B cell (primary cell): ENCODE data around the gene STN1.

Experiments used
- CTCF ChIP-seq: fragments of 200-600 bp; IDR thresholded peaks from one replicate; pipeline ENCODE4 v1.8.0; 2022; ENCODE audit warnings: antibody characterized with exemption, mild to moderate bottlenecking
- EZH2 ChIP-seq: IDR thresholded peaks from 2 replicates; pipeline ENCODE4 v1.6.1; 2012; ENCODE audit warnings: borderline replicate concordance, low read depth, mild to moderate bottlenecking, moderate library complexity, low read length; ENCODE audit not compliant: insufficient read depth, poor library complexity, severe bottlenecking

DNA sequence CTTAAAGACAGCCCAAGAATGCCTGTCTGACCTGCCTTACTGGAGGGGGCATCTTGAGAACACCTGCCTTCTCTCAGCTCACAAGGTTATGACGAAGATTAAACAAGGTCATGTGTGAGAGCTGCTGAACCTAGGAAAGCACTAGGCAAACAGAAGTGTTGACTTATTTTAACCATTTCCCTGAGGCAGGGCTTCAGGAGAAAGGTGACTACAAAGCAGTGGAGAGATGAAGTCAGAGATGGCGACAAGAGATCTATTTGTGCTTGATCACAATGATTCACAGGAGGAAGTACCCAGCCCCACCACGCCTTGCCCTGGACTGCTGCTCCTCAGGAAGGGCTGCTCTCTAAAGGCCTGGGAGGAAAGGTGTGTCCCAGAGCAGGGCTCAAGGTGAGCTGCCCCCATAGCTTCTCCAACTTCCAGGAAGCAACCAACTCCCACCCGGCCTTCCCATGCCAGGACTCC, 27.8 kb downstream of the STN1 start:
- no peak for TF ChIP-seq CTCF
- no peak for TF ChIP-seq EZH2
